HL-60 (cell line): ENCODE data around the gene PJA1.

Experiments
- GABPA ChIP-seq: IDR thresholded peaks from 2 replicates; pipeline ENCODE4 v1.6.1; 2012; ENCODE audit warnings: low read depth
- POLR2AphosphoS5 ChIP-seq: IDR thresholded peaks from 2 replicates; pipeline ENCODE4 v1.6.1; 2012; ENCODE audit warnings: low read depth
- TF ChIP-seq, protein P1 (sequence below): IDR thresholded peaks from 2 replicates; pipeline ENCODE4 v1.6.1; 2012; ENCODE audit warnings: low read depth; ENCODE audit not compliant: insufficient replicate concordance
- TF ChIP-seq, protein P2 (sequence below): IDR thresholded peaks from one replicate; pipeline ENCODE4 v1.5.1; 2011; ENCODE audit warnings: low read length, control low read depth, inconsistent platforms; ENCODE audit not compliant: insufficient read depth

DNA sequence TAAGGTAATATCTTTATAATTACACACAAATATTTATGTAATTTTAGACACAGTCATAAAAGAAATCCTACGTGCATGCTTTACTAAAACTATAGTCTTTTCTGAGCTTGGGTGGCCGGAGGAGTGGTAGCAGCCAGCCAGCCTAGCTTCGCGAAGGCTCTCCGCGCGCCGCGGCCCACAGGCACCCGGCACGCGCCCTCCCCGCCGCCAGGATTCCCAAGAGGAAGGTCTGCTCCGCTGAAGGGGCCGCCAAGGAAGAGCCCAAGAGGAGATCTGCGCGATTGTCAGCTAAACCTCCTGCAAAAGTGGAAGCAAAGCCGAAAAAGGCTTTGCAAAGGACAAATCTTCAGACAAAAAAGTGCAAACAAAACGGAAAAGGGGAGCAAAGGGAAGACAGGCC is 8.7 kb upstream of the PJA1 start:
- TF ChIP-seq, protein P1, sequence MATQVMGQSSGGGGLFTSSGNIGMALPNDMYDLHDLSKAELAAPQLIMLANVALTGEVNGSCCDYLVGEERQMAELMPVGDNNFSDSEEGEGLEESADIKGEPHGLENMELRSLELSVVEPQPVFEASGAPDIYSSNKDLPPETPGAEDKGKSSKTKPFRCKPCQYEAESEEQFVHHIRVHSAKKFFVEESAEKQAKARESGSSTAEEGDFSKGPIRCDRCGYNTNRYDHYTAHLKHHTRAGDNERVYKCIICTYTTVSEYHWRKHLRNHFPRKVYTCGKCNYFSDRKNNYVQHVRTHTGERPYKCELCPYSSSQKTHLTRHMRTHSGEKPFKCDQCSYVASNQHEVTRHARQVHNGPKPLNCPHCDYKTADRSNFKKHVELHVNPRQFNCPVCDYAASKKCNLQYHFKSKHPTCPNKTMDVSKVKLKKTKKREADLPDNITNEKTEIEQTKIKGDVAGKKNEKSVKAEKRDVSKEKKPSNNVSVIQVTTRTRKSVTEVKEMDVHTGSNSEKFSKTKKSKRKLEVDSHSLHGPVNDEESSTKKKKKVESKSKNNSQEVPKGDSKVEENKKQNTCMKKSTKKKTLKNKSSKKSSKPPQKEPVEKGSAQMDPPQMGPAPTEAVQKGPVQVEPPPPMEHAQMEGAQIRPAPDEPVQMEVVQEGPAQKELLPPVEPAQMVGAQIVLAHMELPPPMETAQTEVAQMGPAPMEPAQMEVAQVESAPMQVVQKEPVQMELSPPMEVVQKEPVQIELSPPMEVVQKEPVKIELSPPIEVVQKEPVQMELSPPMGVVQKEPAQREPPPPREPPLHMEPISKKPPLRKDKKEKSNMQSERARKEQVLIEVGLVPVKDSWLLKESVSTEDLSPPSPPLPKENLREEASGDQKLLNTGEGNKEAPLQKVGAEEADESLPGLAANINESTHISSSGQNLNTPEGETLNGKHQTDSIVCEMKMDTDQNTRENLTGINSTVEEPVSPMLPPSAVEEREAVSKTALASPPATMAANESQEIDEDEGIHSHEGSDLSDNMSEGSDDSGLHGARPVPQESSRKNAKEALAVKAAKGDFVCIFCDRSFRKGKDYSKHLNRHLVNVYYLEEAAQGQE, result no peak
- TF ChIP-seq, protein P2, sequence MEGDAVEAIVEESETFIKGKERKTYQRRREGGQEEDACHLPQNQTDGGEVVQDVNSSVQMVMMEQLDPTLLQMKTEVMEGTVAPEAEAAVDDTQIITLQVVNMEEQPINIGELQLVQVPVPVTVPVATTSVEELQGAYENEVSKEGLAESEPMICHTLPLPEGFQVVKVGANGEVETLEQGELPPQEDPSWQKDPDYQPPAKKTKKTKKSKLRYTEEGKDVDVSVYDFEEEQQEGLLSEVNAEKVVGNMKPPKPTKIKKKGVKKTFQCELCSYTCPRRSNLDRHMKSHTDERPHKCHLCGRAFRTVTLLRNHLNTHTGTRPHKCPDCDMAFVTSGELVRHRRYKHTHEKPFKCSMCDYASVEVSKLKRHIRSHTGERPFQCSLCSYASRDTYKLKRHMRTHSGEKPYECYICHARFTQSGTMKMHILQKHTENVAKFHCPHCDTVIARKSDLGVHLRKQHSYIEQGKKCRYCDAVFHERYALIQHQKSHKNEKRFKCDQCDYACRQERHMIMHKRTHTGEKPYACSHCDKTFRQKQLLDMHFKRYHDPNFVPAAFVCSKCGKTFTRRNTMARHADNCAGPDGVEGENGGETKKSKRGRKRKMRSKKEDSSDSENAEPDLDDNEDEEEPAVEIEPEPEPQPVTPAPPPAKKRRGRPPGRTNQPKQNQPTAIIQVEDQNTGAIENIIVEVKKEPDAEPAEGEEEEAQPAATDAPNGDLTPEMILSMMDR, result no peak
- no peak for TF ChIP-seq GABPA
- no peak for TF ChIP-seq POLR2AphosphoS5
